ENCODE data around the gene CHN2.

DNA sequence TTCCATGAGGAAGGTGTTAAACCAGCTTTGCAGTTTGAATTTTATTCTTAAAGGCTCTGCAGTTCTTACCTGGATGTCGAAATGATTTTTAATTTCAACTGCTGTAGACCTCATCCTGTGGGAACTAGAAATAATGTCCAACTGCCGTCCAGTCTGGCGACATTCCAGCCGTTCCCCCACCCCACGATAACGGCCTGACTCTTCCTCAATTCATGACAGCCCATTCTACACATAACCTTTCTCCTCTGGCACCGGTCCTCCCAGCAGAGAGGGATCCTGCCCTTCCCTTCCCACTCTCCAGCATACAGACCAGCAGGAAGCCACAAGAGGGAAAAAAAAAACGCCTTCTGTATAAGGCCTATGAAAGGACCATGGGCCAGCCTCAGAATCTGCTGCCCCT is 317.3 kb downstream of the CHN2 start:
- no peak for TF ChIP-seq EZH2 (IDR thresholded peaks at IDR 0.05; ENCODE audit: borderline replicate concordance, insufficient read depth, low read depth, low read length, poor library complexity, severe bottlenecking)
- TF ChIP-seq, protein P1, sequence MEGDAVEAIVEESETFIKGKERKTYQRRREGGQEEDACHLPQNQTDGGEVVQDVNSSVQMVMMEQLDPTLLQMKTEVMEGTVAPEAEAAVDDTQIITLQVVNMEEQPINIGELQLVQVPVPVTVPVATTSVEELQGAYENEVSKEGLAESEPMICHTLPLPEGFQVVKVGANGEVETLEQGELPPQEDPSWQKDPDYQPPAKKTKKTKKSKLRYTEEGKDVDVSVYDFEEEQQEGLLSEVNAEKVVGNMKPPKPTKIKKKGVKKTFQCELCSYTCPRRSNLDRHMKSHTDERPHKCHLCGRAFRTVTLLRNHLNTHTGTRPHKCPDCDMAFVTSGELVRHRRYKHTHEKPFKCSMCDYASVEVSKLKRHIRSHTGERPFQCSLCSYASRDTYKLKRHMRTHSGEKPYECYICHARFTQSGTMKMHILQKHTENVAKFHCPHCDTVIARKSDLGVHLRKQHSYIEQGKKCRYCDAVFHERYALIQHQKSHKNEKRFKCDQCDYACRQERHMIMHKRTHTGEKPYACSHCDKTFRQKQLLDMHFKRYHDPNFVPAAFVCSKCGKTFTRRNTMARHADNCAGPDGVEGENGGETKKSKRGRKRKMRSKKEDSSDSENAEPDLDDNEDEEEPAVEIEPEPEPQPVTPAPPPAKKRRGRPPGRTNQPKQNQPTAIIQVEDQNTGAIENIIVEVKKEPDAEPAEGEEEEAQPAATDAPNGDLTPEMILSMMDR (IDR thresholded peaks at IDR 0.05) = no peak

Data from B cell (primary cell).